ENCODE measurements around the gene CNTN5. TPM values are rescaled to one million over a fixed set of nuclear protein-coding genes. Genes with fewer than 3 reads are reported as not detected.

CNTN5 gene
- polyA plus RNA-seq, 1 donor from 2014 or later: 1.1 TPM

GRCh38 chr11:100220801-100221200 is 1200.1 kb downstream of the CNTN5 start:
- no peak overlapping the region for H3K9ac ChIP-seq (ENCODE audit: low read length)
- H3K79me2 ChIP-seq (replicated peaks; ENCODE audit: insufficient read depth, low read length): no peaks in the 10 kb centered on the region
- H3K9me3 ChIP-seq (ENCODE audit: low read length): no peaks in the 10 kb centered on the region
- no peaks in the 10 kb centered on the region for H3K27me3 ChIP-seq (ENCODE audit: insufficient read depth, low read depth, low read length)
- H3K4me3 ChIP-seq (ENCODE audit: low read length): no peak overlapping the region
- no peaks in the 10 kb centered on the region for H3K9me2 ChIP-seq (ENCODE audit: insufficient read depth, low read length)
- no peaks in the 10 kb centered on the region for H4K20me1 ChIP-seq (ENCODE audit: insufficient read depth)
- TF ChIP-seq EP300 (conservative IDR thresholded peaks at IDR 0.05; ENCODE audit: poor library complexity, severe bottlenecking) (no peak), TAF1 (IDR thresholded peaks at IDR 0.05; ENCODE audit: low read depth) (no peak), POLR2AphosphoS5 (IDR thresholded peaks at IDR 0.05) (no peak), RAD21 (conservative IDR thresholded peaks at IDR 0.05) (no peak), EZH2 (IDR thresholded peaks at IDR 0.05; ENCODE audit: borderline replicate concordance, insufficient read depth, low read length, poor library complexity, severe bottlenecking) (no peak)
- TF ChIP-seq, protein P1, sequence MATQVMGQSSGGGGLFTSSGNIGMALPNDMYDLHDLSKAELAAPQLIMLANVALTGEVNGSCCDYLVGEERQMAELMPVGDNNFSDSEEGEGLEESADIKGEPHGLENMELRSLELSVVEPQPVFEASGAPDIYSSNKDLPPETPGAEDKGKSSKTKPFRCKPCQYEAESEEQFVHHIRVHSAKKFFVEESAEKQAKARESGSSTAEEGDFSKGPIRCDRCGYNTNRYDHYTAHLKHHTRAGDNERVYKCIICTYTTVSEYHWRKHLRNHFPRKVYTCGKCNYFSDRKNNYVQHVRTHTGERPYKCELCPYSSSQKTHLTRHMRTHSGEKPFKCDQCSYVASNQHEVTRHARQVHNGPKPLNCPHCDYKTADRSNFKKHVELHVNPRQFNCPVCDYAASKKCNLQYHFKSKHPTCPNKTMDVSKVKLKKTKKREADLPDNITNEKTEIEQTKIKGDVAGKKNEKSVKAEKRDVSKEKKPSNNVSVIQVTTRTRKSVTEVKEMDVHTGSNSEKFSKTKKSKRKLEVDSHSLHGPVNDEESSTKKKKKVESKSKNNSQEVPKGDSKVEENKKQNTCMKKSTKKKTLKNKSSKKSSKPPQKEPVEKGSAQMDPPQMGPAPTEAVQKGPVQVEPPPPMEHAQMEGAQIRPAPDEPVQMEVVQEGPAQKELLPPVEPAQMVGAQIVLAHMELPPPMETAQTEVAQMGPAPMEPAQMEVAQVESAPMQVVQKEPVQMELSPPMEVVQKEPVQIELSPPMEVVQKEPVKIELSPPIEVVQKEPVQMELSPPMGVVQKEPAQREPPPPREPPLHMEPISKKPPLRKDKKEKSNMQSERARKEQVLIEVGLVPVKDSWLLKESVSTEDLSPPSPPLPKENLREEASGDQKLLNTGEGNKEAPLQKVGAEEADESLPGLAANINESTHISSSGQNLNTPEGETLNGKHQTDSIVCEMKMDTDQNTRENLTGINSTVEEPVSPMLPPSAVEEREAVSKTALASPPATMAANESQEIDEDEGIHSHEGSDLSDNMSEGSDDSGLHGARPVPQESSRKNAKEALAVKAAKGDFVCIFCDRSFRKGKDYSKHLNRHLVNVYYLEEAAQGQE (IDR thresholded peaks at IDR 0.05; ENCODE audit: borderline replicate concordance): no peak
- TF ChIP-seq, protein P2, sequence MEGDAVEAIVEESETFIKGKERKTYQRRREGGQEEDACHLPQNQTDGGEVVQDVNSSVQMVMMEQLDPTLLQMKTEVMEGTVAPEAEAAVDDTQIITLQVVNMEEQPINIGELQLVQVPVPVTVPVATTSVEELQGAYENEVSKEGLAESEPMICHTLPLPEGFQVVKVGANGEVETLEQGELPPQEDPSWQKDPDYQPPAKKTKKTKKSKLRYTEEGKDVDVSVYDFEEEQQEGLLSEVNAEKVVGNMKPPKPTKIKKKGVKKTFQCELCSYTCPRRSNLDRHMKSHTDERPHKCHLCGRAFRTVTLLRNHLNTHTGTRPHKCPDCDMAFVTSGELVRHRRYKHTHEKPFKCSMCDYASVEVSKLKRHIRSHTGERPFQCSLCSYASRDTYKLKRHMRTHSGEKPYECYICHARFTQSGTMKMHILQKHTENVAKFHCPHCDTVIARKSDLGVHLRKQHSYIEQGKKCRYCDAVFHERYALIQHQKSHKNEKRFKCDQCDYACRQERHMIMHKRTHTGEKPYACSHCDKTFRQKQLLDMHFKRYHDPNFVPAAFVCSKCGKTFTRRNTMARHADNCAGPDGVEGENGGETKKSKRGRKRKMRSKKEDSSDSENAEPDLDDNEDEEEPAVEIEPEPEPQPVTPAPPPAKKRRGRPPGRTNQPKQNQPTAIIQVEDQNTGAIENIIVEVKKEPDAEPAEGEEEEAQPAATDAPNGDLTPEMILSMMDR (IDR thresholded peaks at IDR 0.05; ENCODE audit: poor library complexity, severe bottlenecking): no peak
- no peak overlapping the region for H3K27ac ChIP-seq (ENCODE audit: low read length)
- no peak overlapping the region for H2AFZ ChIP-seq (ENCODE audit: low read depth, low read length)
- no peaks in the 10 kb centered on the region for H3K36me3 ChIP-seq (ENCODE audit: insufficient read depth, low read length)
- no peaks in the 10 kb centered on the region for H3F3A ChIP-seq (ENCODE audit: insufficient read depth, low read length, poor library complexity, severe bottlenecking)
- H3K4me2 ChIP-seq (ENCODE audit: low read length): no peak overlapping the region

DNA sequence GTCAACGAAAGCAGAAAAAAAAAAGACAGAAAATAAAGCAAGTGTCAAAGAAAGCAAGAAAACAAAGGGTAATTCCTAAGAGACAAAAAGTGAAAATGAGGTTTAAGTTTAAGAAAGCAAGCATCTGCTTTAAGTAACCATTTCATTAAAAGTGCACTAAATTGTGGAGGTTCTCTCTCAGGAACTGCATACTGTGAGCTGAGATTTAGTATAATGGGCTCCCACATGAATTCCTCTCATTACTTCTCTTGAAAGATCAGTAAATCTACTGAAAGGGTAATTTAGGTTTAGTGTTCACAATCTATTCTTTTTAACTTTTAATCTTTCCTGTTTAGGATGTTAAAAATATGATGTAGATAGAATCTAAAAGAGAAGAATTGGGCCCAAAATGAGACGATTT is 1201.0 kb downstream of the CNTN5 start:
- no peak overlapping the region for H3K27ac ChIP-seq (ENCODE audit: low read length)
- H3K9me2 ChIP-seq (ENCODE audit: insufficient read depth, low read length): no peaks in the 10 kb centered on the region
- H3K9ac ChIP-seq (ENCODE audit: low read length): no peak overlapping the region
- H3K4me2 ChIP-seq (ENCODE audit: low read length): no peak overlapping the region
- no peaks in the 10 kb centered on the region for H3F3A ChIP-seq (ENCODE audit: insufficient read depth, low read length, poor library complexity, severe bottlenecking)
- no peak for TF ChIP-seq RAD21 (conservative IDR thresholded peaks at IDR 0.05)
- TF ChIP-seq TAF1 (IDR thresholded peaks at IDR 0.05; ENCODE audit: low read depth): no peak
- TF ChIP-seq SMC3 (conservative IDR thresholded peaks at IDR 0.05; ENCODE audit: poor library complexity): no peak
- no peak for TF ChIP-seq MXI1 (conservative IDR thresholded peaks at IDR 0.05; ENCODE audit: poor library complexity, severe bottlenecking)
- no peak for TF ChIP-seq POLR2AphosphoS5 (IDR thresholded peaks at IDR 0.05)
- TF ChIP-seq, protein P1 (IDR thresholded peaks at IDR 0.05; ENCODE audit: borderline replicate concordance): no peak
- TF ChIP-seq EP300 (conservative IDR thresholded peaks at IDR 0.05; ENCODE audit: poor library complexity, severe bottlenecking): no peak
- TF ChIP-seq, protein P2 (IDR thresholded peaks at IDR 0.05; ENCODE audit: poor library complexity, severe bottlenecking): no peak
- no peaks in the 10 kb centered on the region for H3K79me2 ChIP-seq (replicated peaks; ENCODE audit: insufficient read depth, low read length)
- no peaks in the 10 kb centered on the region for H3K36me3 ChIP-seq (ENCODE audit: insufficient read depth, low read length)
- H3K27me3 ChIP-seq (ENCODE audit: insufficient read depth, low read depth, low read length): no peaks in the 10 kb centered on the region
- H3K9me3 ChIP-seq (ENCODE audit: low read length): no peaks in the 10 kb centered on the region
- H4K20me1 ChIP-seq (ENCODE audit: insufficient read depth): no peaks in the 10 kb centered on the region
- H2AFZ ChIP-seq (ENCODE audit: low read depth, low read length): no peak overlapping the region
- no peak overlapping the region for H3K4me3 ChIP-seq (ENCODE audit: low read length)
